HG02973 (cell line): ENCODE results near the gene SHISA9.

Source experiments
- ATAC-seq: cut with Tn5 transposase; IDR thresholded peaks from one replicate; pipeline ENCODE4 v1.9.1; 2021; ENCODE audit warnings: moderate library complexity; ENCODE audit not compliant: unreplicated experiment

The SHISA9 gene

DNA sequence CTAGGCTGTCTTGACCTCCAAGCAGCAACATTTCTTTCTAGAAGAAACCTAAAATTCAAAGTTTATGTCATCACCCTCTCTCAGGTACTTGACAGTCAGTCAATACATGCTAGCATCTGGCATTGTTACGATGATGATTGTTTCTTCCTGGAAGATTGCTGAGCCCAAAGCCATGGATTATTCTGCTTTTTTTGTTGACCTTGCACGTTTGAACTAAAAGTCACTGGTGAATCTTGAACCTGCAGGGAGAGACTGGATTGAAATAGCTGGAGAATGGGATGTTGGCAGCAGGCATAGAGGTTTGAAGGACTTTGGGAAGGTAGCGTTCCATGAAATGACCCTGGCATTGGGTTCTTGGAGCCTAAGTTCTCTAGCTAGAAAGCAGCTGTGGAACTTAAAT is 42.9 kb downstream of the SHISA9 start:
- no peak for ATAC-seq

DNA sequence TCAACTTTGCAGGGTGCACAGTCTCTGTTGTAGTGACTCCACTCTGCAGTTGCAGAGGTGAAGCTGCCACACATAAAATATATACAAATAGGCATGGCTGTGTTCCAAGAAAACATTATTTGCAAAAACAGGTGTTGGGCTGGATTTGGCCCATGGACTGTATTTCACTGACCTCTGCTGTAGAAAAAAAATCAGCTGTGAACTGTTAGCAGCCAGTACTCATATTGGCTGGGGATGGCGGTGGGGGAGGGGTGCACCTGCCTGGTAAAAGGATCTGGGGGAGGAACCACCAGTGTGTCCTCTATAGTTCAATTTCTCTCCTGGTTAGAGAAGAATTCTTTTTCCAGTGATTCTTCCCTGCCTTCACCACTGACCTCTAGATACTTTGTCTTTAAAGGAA is 50.0 kb downstream of the SHISA9 start:
- ATAC-seq, result no peak

DNA sequence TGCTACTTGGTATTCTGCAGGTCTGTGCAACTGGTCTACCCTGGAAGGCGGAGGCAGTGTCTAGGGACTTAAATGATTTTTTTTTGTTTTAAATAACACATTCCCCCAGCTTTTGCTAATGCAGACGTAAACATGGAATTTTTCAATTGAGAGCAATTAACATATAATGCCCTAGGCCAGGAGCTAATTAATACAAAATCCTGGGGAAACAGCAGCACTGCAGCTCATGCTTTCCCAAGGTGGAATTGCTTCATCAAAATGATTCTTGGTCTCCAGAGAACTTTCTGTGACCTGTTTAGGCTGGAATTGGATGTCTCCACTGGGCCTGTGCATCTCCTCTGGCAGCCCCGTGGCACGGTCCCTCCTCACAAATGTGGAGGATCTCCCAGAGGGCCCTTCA is 50.6 kb downstream of the SHISA9 start:
- ATAC-seq, result no peak

DNA sequence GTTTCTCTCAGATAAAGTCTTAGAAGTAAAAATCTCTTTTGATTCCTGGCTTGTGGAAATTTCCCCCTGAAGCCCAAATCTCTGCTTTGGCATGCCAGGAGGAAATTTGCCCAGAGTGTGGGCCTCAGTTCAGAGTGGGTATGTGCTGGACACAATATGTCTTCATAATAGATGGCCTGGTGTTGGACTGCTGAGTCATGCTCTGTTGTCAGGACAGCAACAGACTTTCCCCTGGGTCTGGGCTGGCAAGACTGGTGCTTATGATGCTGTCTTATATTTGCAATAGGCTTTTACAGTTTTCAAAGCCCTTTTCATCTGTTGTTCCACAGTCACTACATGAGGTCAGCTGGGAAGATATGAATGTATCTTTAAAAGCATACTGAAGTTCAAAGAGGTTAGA is 57.0 kb downstream of the SHISA9 start:
- ATAC-seq, result no peak

DNA sequence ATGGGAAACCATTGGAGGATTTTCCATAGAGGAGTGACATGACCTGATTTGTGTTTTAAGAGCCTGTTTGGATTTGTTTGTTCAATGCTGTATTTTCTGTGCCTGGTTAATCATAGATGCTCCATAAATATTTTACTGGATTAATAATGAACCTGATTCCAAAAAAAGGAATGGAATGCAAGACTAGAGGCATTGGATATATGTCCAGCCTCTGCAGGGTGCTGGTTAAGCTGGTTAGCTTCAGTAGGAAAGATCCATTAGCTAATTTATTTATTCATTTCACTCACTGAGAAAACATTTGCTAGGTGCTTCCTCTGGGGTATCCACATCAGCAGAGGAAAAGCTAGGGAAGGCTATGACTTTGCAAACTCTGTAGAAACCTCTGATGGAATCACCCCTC is 57.7 kb downstream of the SHISA9 start:
- no peak for ATAC-seq

DNA sequence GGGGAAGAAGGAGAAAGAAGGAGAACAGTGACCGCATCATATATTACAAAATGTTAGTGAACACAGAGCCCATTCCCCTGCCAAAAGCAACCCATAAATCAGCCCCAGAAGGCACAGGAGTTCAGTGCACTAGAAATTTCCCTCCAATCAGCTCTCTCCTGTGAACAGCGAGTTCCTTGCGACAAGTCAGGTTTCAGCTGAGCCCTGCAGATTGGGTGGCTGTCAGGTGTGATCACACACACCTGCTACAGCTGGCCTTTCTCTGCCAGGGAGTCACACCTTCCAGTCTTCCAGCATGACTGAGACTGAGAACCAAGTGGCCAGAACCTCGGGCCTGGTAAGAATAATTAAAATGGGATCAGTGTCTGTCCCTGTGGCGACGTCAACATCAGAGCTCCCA is 60.2 kb downstream of the SHISA9 start:
- no peak for ATAC-seq

DNA sequence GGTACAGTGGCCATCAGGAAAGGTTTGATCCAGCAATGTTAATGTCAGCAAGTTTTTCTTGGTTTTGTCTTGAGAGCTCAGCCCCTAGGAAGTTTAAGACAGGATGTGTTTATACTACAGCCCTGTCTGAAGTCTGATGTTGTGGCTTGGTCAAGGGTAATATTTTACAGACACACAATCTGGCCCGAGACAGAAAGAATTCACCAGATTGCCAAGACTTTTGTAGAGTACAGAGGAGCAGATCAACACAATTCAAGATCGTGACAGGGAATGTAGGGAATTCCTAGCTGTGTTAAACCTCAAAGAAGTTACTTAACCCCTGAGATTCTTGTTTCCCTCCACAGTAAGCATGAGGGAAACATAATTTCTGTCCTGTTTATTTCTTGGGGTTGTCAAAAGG is 63.1 kb downstream of the SHISA9 start:
- ATAC-seq, result no peak

DNA sequence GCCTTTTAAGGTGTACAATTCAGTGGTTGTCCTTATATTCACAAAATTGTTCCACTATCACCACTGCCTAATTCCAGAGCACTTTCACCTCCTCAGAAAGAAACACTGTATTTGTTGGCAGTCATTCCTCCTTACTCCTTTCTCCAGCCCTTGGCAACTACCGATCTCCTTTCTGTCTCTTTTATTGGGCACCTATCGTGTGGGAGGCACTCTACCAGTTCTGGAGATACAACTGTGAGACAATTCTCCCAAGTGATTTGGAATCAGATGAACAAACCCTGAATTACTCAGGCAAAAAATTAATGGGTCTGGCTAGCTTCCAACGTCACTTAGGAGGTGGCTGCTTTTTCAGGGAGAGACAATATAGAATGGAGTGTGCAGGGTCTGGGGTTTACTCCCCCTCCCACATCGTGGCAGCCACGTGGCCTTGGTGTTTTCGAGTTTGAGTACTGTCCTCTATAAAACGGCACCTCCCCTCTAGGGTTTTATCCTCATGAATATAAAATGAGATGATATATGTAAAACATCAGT is 63.9 kb downstream of the SHISA9 start:
- no peak for ATAC-seq

DNA sequence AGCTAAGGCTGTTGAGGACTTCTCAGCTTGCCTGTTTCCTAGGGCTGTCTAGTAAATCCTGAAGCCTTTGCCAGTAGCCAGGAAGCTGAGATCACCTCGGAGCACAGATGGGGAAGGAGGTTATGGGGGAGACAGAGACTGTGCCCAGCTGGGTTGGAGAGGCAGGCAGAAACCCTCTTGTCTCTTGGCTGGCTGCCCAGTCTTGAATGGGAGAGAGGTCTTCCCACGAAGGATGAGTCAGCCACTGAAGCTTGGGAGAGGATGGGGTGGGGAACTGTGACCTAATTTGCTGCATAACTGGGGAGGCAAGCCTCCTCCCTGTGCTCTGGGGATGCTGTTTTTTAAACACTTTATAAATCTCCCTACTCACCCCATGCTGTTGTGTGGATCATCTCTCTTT is 69.8 kb downstream of the SHISA9 start:
- no peak for ATAC-seq

DNA sequence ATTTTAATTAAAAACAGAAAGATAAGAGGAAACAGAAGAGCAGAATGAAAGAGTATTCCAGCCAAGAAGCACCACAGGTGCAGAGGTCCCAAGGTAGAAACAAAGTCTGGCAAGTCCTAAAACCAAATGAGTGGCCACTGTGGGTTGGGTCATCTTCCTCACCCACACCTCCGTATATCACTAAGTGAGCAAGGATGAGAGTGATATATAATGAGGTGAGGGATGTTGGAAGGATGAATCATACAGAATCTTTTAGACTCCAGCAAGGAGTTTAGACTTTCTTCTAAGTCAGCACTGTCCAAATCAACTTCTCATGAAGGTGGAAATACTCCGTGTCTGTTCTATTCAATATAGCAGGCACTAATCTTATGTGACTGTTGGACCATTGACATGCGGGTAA is 70.8 kb downstream of the SHISA9 start:
- no peak for ATAC-seq

DNA sequence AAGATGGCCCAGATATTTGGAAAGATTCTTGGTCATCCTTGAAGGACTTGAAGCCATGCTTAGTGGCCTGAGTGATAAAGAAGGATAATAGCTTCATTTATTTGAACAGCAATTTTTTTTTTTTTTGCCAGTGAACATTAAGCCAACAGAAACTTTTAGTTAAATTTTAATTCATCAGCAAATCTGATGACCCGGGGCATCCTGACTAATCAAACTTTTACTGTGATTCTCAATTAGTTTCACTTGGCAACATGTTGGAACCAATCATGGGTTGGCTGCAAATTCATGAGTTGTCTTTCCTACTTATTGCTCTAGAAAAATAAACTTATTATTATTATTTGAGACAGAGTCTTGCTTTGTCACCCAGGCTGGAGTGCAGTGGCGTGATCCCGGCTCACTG is 74.4 kb downstream of the SHISA9 start:
- no peak for ATAC-seq

DNA sequence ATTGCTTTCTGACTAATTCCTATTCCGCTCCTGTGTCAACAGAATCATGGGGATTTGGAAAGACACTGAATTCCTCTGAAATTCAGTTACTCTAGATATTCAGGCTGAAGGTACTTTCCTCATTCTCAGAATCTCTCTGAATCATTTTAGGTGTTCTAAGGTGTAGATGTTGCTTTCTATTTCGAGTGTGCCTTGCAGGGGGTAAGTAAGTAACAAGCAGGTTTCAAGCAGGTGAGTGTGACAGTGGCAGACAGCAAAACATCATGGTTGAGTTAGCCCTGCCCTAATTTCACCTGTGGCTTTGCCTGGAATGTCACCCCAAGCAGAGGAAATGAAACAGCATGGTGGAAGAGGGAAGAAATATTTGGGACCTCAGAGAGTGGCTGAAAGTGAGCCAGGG is 75.1 kb downstream of the SHISA9 start:
- no peak for ATAC-seq

DNA sequence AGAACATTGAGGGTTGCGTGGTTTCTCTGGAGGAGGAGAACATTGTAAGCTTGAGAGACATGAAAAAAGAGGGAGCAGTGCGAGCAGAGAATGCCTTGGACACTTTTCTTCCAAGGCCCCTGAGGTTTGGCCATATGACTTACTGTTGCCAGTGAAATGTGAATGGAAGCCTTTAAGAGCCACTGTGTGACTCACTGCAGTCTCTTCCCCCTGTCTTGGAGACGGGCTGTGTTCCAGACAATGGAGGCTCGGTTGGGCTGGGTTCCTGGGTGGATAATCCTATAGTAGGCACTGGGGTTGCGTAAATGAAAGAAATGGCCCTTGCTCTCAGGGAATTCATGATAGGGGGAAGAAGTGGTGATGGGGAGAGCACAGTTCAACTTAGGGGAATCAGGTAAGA is 75.5 kb downstream of the SHISA9 start:
- ATAC-seq, result no peak

DNA sequence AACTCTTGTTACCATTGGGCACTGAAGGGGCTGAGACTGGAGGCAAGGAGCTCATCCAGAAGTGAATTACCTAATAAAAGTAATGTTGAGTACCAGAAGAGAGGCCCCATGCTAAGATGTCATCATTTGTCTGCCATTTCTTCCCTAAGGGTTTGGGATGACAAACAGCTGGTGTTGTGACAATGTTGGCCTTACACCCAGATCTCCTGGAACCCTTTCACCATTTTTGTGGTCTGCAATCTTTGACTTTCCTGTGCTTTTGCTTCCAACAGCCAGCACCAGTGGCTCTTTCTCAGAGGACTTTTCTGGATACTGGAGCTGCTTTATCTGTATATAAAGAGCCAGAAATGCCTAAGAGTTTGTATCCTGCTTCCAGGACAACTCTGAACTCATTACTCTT is 84.1 kb downstream of the SHISA9 start:
- no peak for ATAC-seq

DNA sequence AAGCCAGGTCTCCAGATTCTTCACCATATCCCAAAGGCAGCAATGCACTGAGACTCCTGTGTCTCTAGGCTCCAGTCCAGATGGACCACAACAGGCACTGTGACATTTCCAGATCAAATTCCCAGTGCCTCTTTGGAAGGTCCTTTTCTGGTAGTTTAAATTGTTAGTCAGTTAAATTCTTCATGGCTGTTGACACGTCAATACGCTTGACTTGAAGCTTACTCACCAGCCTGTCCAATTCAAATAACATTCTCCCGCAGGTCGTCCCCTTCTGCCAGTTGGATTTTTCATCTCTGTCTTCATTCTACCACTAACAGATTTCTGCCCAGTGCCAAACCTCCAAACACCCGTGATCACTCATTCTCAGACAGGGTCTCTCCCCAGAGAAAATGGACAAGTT is 86.7 kb downstream of the SHISA9 start:
- no peak for ATAC-seq

DNA sequence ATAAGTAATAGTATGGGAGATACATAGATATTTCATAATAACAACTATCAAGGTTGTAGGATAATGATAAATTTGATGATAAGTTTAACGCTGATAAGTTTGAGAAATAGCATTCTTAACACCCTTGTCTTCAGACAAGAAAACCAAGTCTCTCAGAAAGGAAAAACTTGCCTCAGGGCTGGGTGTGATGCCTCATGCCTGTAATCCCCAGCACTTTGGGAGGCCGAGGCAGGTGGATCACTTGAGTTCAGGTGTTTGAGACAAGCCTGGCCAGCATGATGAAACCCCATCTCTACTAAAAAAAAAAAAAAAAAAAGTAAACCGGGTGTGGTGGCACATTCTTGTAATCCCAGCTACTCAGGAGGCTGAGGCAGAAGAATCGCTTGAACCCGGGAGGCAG is 90.7 kb downstream of the SHISA9 start:
- no peak for ATAC-seq

DNA sequence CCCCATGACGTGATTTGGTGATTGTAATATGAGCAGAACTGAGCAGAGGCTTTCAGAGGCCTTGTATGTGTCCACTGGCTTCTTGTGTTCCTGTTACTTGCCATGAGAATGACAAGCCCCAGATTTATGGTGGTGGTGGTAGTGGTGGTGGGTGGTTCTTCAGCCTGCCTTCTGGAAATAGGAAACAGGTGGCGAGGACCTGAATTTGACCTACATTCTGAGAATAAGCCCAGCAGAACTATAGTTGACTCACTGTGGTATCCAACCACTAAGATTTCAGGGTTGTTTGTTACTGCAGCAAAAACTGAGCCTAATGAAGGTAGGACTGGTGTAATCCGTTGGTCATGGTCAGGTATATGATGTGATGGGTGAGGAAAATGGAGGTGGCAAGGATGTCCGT is 93.0 kb downstream of the SHISA9 start:
- no peak for ATAC-seq

DNA sequence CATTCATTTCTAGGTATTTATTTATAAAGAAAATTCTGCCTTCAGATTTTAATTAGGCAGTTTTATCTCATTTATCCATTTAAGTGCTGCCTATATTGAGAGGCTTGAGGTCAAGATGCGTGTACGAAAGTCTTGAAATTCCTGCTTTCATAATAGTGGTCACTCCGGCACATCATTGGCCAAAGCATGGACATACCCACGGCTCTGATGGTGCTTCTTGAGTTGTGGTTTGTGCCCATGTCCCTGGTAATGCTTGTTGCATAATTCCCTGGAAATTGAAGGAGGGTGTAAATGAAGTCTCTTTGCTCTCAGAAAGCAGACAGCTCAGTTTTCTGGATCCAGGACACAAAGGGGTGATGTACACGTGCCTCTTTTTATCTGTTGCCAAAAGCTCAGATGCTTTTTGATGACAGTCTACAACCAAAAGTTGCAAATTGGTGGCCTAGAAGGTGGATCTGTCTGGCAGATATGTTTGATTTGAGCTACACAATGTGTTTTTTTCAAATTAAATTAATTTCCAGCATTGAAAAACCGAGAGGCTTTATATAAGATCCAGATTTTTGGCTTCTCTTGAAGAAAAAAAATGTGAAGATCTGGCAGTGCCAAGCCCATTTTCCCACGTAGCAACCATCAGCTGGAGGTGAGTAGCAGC is 94.4 kb downstream of the SHISA9 start:
- no peak for ATAC-seq

DNA sequence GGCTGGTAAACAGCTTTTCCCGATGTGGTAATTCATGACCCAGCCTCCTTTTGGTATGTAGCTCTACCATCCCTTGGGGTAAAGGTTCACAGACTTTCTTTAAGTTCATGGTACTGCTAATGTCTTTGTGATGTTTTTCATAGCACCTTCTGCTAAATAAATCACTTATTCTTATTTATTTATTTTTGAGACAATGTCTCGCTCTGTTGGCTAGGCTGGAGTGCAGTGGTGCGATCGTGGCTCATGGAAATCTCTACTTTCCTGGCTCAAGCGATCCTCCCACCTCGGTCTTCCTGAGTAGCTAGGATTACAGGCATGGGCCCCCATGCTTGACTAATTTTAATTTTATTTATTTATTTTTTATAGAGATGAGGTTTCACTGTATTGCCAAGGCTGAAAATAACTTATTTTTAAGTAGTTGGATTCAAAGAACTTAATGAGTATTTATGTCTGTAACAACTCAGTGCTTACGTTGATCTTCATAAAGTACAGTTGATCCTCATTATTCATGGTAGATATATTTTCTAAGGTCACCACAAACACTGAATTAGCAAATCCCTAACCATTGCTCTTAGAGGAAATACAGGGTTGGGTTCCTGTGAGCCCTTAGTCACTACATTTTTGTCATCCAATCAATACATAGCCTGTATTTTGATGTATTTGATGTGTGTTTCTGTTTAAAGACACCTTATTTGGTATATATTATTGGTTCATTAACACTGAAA is 97.1 kb downstream of the SHISA9 start:
- ATAC-seq, result no peak

DNA sequence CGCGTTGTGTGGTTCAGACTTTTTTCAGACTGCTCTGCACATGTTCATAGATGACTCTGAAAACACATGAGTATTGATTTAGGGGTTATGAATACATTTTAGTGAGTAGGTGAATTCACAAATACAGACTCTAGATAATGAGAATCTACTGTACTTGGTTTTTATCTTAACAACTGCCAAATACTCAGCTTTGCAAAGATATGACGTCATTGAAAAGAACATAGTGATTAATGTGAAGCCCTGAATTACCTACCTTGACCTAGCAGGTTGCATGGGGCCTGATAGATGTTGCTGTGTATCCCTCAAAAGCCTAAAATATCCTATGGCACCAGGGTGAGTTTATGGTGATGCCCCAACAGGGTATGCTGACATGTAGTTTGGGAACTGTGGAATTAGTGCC is 98.0 kb downstream of the SHISA9 start:
- ATAC-seq, result no peak

DNA sequence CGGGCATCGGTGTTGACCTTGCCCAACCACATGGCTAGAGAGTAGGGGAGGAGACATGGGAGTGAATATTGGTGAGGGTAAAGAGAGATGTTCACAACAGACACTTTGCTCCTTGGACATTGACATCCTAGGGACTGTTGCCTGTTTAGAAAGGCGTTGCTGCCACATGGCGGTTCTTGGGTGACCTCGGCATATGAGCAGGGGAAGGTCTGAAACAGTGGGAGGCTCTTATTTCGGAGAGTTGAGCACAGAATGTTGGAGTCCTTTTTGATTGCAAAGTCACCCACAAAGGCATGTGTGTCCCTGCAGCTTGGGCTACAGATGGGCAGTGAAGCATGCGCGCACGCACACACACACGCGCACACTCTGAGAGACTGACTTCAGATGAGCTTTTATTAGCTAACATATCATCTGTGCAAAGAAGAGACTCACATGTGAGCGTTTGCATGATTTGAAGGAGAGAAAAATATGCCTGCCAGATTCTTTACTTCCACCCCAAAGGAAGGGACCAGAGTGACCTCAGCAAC is 104.4 kb downstream of the SHISA9 start:
- ATAC-seq, result no peak

DNA sequence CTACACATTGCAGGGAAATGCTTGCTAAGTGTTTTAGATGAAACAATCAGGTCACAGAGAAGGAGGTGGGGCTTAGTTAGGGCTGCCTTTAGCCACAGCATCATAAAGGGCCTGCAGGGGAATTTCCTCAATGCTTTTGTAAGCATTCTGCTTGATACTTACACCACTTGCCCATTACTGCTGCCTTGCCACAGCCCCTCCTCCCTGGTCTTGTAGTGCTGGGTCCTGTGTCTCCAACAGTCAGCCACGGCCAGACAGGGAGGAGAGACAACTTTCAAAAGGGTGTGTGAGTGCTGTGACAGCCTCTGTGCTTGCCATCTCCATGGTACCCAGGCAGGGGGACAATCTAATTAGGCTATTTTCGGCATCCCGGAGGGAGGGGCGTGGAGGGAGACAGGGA is 111.2 kb downstream of the SHISA9 start:
- no peak for ATAC-seq
